Muscle of back (tissue), 11 donors: ENCODE results near the gene PSMA8. TPM values are rescaled to one million over a fixed set of nuclear protein-coding genes. Genes with fewer than 3 reads are reported as not detected.
"Not testable (repeated sequence)": the region's sequence is repeated elsewhere in the genome, so short reads cannot be mapped to it uniquely, and the experiment has no call there.

ENCODE experiments used
- DNase-seq, 3 donors: peaks; one replicate each; pipeline versions ENCODE4 v3.0.0 to v3.0.0-alpha.2; 2013
- polyA plus RNA-seq, 10 donors: library from polyadenylated mRNA; unstranded; fragments of 120-200 nt; gene quantifications; one replicate each; pipeline ENCODE4 v1.2.1, GENCODE V29; 2013; ENCODE audit not compliant: insufficient read length in 10 of 10

The PSMA8 gene
- polyA plus RNA-seq, 10 donors: 0.11 to 0.18 TPM; not detected in 8

DNA sequence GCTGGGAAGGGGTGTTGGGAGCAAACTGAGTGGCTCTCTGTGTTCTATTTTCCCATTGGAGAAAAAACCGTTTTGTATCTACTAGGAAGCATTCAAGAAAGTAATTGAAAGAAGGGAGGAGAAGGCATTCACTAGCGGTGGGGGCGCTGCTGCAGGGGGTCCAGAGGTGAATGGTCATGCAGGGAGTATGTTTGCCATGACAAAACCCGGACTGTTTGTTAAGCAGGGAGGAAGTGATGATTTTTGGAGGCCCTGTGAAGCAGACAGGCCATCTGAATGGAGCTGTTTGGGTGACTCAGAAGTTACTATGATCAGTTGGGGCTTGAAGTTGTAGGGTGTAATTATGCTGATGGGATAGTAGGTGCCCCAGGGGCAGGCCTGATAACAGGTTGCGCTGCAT, 99.5 kb downstream of the PSMA8 start:
- no peak for DNase-seq

DNA sequence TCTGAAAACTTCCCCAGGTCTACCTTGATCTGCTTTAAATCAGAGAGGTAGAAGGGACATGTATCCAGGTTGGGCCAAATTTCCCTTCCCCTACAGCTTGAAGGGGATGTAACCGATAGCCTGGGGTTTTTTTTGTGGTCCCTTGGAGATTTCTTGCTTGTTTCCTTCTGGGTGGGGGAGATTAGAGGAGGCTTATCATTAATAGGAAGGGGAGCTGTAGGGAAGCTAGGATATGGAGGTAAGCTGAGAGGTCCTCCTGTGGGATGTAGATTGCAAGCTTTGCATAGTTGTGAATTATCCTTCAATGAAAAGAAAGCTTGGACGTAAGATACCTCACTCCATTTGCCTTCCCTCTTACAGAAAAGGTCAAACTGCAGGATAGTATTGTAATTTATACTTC, 103.7 kb downstream of the PSMA8 start:
- not testable (repeated sequence) for DNase-seq

DNA sequence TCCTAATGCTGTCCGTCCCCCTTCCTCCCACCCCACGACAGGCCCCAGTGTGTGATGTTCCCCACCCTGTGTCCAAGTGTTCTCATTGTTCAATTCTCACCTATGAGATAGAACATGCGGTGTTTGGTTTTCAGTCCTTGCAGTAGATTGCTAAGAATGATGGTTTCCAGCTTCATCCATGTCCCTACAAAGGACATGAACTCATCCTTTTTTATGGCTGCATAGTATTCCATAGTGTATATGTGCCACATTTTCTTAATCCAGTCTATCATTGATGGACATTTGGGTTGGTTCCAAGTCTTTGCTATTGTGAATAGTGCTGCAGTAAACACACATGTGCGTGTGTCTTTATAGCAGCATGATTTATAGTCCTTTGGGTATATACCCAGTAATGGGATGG, 105.0 kb downstream of the PSMA8 start:
- DNase-seq: not testable (repeated sequence)

DNA sequence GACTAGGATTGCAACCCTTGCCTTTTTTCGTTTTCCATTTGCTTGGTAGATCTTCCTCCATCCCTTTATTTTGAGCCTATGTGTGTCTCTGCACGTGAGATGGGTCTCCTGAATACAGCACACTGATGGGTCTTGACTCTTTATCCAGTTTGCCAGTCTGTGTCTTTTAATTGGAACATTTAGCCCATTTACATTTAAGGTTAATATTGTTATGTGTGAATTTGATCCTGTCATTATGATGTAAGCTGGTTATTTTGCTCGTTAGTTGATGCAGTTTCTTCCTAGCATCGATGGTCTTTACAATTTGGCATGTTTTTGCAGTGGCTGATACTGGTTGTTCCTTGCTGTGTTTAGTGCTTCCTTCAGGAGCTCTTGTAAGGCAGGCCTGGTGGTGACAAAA, 108.7 kb downstream of the PSMA8 start:
- DNase-seq: not testable (repeated sequence)

Other genes with a start within 250 kb of the PSMA8 start
- 10 to 100 TPM; 32.1 to 56.7 (median 43.5) TPM for gene SS18, start 43.3 kb upstream of the PSMA8 start, polyA plus RNA-seq
- 1 to 10 TPM; 1.9 to 3.7 (median 2.4) TPM for gene TAF4B, start 92.6 kb downstream of the PSMA8 start, polyA plus RNA-seq